GM12872 (cell line): ENCODE data around the gene SCRT2.

Source experiments
- TF ChIP-seq, protein P1 (sequence below): IDR thresholded peaks from 3 replicates; pipeline ENCODE4 v1.5.1; 2011; ENCODE audit warnings: low read depth, mild to moderate bottlenecking, low read length, moderate library complexity; ENCODE audit not compliant: insufficient read depth

The SCRT2 gene

GRCh38 chr20:699342-699741 is 23.7 kb upstream of the SCRT2 start:
- TF ChIP-seq, protein P1, sequence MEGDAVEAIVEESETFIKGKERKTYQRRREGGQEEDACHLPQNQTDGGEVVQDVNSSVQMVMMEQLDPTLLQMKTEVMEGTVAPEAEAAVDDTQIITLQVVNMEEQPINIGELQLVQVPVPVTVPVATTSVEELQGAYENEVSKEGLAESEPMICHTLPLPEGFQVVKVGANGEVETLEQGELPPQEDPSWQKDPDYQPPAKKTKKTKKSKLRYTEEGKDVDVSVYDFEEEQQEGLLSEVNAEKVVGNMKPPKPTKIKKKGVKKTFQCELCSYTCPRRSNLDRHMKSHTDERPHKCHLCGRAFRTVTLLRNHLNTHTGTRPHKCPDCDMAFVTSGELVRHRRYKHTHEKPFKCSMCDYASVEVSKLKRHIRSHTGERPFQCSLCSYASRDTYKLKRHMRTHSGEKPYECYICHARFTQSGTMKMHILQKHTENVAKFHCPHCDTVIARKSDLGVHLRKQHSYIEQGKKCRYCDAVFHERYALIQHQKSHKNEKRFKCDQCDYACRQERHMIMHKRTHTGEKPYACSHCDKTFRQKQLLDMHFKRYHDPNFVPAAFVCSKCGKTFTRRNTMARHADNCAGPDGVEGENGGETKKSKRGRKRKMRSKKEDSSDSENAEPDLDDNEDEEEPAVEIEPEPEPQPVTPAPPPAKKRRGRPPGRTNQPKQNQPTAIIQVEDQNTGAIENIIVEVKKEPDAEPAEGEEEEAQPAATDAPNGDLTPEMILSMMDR, result no peak

DNA sequence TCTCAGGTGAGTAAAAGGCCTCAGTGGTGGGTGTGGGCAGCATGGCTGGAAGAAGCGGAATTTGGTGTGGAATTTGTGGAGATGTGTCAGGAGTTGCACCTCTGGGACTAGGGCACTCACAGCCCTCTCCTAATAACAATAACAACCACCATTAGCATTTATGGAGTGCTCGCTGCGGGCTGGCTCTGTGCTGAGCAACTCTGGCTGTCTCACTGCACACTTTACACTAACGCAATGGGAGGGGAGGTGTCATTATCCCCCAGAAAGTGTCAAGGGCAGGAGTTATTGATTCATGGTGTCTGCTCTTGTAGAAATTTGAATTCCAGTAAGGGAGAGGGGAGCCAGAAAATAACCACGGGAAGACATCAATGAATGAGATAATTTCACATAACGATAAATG is 22.7 kb upstream of the SCRT2 start:
- TF ChIP-seq, protein P1, result no peak

DNA sequence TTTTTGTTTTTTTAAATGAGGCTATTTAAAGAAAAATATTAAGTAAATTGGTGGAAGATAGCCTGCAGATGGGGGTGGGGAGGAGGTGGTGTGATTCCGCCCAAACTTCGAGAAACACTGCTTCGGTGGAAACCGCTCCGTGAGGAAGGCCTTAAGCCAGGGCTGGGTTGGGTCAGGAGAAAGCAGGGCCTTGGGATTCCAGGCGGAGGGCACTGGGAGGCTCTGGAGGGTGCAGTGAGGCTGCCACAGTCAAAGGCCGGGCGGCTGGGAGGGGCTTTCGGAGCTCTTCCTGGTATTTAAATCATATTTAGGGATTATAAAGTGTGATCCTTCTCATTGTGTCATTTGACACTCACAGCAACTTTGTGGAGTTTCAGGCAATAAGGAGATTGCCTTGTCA is 22.2 kb upstream of the SCRT2 start:
- TF ChIP-seq, protein P1, result no peak

- TF ChIP-seq, protein P1, result no peak
Observed at GRCh38 chr20:695165-695866, 19.7 kb upstream of the SCRT2 start.

- TF ChIP-seq, protein P1, result no peak
Observed at GRCh38 chr20:694496-694895, 18.9 kb upstream of the SCRT2 start.

- TF ChIP-seq, protein P1, result no peak
Observed at GRCh38 chr20:692044-692443, 16.4 kb upstream of the SCRT2 start.

GRCh38 chr20:689947-690346 is 14.3 kb upstream of the SCRT2 start:
- TF ChIP-seq, protein P1, result no peak
